Mucosa of descending colon (tissue), 3 donors: ENCODE measurements around the gene PRKCB. TPM values are rescaled to one million over a fixed set of nuclear protein-coding genes. Genes with fewer than 3 reads are reported as not detected.

Experiments
- ATAC-seq: fragments of 200-7000 bp; cut with Tn5 transposase; one replicate; pipeline ENCODE4 v1.9.1; 2020; ENCODE audit warnings: mild to moderate bottlenecking, moderate library complexity
- DNase-seq, 3 donors: peaks; one replicate each; pipeline ENCODE4 v3.0.0-alpha.2; 2020
- H3K36me3 ChIP-seq: fragments of 200-600 bp; one replicate; pipeline ENCODE4 v1.8.0; 2021; ENCODE audit warnings: low read depth, mild to moderate bottlenecking
- H3K4me1 ChIP-seq: fragments of 200-600 bp; one replicate; pipeline ENCODE4 v1.8.0; 2021; ENCODE audit warnings: low read depth, mild to moderate bottlenecking
- H3K4me3 ChIP-seq: fragments of 200-600 bp; one replicate; pipeline ENCODE4 v1.8.0; 2021; ENCODE audit warnings: mild to moderate bottlenecking
- H3K9me3 ChIP-seq: fragments of 200-600 bp; one replicate; pipeline ENCODE4 v1.8.0; 2021; ENCODE audit warnings: mild to moderate bottlenecking
- intact Hi-C, 2 donors: fragments of 100-400 bp; cut with DNase I in 1 of 2; cut with micrococcal nuclease in 1 of 2; formaldehyde crosslinking; loops; one replicate each; pipeline versions ENCODE4 v1.11.0 to v1.11.1; 2022; cut with DNase I, micrococcal nuclease
- total RNA-seq, 3 donors: library from RNA; stranded (reverse); fragmentation: NEBNext Ultra II Directional in 2 of 3; extraction: Animal tissue kit (Norgen Biotek cat#: 25700) in 2 of 3; gene quantifications; one replicate each; pipeline versions ENCODE4 v1.2.1 to v1.2.4, GENCODE V29; 2021 to 2023
- TF ChIP-seq, protein P1 (sequence below): fragments of 200-600 bp; IDR thresholded peaks from one replicate; pipeline ENCODE4 v1.8.0; 2022; ENCODE audit warnings: antibody characterized with exemption, mild to moderate bottlenecking
- donor health status: DM: no; HTN: no; CAD: no; lungs with moderate emphysema.
- donor health status: DM: no; HTN: no; CAD: no.
- donor health status: DM: no; HTN: yes; CAD: no.

PRKCB gene
- total RNA-seq, 3 donors from 2014 or later: 7.4 to 29.0 (median 8.2) TPM

DNA sequence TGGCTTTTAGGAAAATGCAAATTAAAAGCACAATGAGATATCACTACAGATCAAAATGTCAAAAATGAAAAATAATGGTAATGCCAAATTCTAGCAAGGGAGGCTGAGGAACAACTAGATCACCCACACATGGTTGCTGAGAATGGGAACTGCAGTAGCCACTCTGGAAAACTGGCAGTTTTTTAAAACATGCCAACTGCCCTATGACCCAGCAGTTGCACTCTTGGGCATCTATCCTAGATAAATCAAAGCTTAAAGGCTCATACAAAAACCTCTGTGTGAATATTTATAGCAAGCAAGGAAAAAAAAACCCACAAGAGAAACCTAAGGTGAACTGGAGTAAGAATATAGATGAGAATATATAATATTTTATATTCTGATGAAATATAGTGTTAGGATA lies 104.3 kb downstream of the PRKCB start:
- DNase-seq (no peak), ATAC-seq (no peak)
- H3K4me3 ChIP-seq: no peak overlapping the region
- H3K9me3 ChIP-seq: no peaks in the 10 kb centered on the region
- no peaks in the 10 kb centered on the region for H3K36me3 ChIP-seq
- TF ChIP-seq, protein P1, sequence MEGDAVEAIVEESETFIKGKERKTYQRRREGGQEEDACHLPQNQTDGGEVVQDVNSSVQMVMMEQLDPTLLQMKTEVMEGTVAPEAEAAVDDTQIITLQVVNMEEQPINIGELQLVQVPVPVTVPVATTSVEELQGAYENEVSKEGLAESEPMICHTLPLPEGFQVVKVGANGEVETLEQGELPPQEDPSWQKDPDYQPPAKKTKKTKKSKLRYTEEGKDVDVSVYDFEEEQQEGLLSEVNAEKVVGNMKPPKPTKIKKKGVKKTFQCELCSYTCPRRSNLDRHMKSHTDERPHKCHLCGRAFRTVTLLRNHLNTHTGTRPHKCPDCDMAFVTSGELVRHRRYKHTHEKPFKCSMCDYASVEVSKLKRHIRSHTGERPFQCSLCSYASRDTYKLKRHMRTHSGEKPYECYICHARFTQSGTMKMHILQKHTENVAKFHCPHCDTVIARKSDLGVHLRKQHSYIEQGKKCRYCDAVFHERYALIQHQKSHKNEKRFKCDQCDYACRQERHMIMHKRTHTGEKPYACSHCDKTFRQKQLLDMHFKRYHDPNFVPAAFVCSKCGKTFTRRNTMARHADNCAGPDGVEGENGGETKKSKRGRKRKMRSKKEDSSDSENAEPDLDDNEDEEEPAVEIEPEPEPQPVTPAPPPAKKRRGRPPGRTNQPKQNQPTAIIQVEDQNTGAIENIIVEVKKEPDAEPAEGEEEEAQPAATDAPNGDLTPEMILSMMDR: no peak
- no peaks in the 10 kb centered on the region for H3K4me1 ChIP-seq
- intact Hi-C loops: no loop called here

DNA sequence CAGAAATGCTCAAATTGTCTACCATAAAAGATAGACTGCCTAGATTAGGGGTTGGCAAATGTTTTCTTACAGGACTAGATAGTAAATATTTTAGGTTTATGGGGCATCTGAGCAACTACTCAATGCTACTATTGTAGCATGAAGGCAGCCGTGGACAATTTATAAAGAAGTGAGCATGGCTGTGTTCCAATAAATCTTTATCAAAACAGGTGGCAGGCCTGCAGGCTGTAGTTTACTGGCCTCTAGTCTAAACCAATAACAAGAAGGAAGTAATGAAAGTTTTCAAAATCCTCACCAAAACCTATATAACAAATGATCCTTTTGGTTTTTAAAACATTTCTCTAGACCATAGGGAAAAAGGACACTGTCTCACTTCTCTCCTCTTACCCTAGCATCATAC lies 105.2 kb downstream of the PRKCB start:
- Histone ChIP-seq H3K36me3 (no peaks in the 10 kb centered on the region), H3K9me3 (no peaks in the 10 kb centered on the region), H3K4me1 (no peaks in the 10 kb centered on the region), H3K4me3 (no peak overlapping the region)
- intact Hi-C loops: no loop called here
- TF ChIP-seq, protein P1: no peak
- ATAC-seq: no peak
- DNase-seq: no peak

GRCh38 chr16:23941963-23942564 lies 106.3 kb downstream of the PRKCB start:
- Histone ChIP-seq H3K9me3 (no peaks in the 10 kb centered on the region), H3K4me1 (no peaks in the 10 kb centered on the region), H3K36me3 (no peaks in the 10 kb centered on the region), H3K4me3 (no peak overlapping the region)
- no peak for ATAC-seq
- TF ChIP-seq, protein P1: no peak
- intact Hi-C loops: no loop called here
- DNase-seq: no peak

GRCh38 chr16:23943604-23944003 lies 107.8 kb downstream of the PRKCB start:
- no peaks in the 10 kb centered on the region for H3K4me1 ChIP-seq
- H3K36me3 ChIP-seq: no peaks in the 10 kb centered on the region
- H3K9me3 ChIP-seq: no peaks in the 10 kb centered on the region
- DNase-seq (no peak), ATAC-seq (no peak)
- intact Hi-C loops: no loop called here
- H3K4me3 ChIP-seq: no peak overlapping the region
- TF ChIP-seq, protein P1: no peak

DNA sequence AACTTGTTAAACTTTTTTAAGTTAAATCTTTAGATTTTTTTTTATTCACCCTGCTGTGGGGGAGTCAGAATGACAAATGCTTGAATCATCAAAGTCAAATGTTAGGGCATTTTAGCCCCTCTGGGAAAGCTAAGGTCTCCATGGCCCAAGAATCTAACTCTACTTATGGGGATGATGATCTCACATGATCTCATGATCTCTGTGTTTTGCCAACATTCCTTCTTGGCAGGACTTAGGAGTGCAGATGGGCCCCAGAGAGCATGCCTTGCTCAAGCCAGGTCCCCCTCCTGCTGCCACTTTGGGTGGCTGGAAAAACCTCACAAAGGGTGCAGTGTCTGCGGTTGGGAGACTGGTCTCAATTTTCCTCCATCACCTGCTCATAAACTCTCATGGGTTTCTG lies 108.6 kb downstream of the PRKCB start:
- Histone ChIP-seq H3K9me3 (no peaks in the 10 kb centered on the region), H3K4me1 (no peaks in the 10 kb centered on the region), H3K36me3 (no peaks in the 10 kb centered on the region), H3K4me3 (no peak overlapping the region)
- TF ChIP-seq, protein P1: no peak
- DNase-seq: no peak
- no peak for ATAC-seq
- intact Hi-C loops: no loop called here

DNA sequence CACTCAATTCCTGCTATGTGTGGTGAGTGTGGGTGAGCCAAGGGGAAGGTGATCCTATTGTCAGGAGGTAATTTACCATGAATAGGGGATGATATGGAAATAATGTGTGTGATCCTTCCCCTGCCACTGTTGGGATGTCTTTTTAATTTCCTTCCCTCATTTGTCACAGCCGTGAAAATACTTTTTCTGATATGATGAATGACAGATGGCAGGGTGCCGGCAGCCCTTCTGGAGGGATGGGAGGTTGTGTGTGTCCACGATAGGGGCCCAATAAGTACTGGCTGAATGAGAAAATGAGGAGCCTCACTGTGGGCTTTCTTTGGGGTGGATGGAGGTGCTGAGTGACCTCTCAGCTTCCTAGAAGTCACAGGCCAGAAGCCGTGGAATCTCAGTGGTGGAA lies 109.5 kb downstream of the PRKCB start:
- no peaks in the 10 kb centered on the region for H3K4me1 ChIP-seq
- ATAC-seq: no peak
- no peaks in the 10 kb centered on the region for H3K9me3 ChIP-seq
- no peak for DNase-seq
- intact Hi-C loops: no loop called here
- TF ChIP-seq, protein P1: no peak
- H3K36me3 ChIP-seq: no peaks in the 10 kb centered on the region
- H3K4me3 ChIP-seq: no peak overlapping the region
